SK-N-SH treated with all-trans-retinoic acid at 6 μM for 48 hours (cell line): ENCODE results near the gene CTCF.

Experiments
- ATAC-seq: fragments of 200-7000 bp; cut with Tn5 transposase; 3 replicates; pipeline ENCODE4 v1.9.1; 2020; ENCODE audit warnings: mild to moderate bottlenecking, moderate library complexity
- ARNTL ChIP-seq: fragments of 450-650 bp; formaldehyde crosslinking; IDR thresholded peaks from 2 replicates; pipeline ENCODE4 v1.5.0; 2020; ENCODE audit warnings: low read depth, mild to moderate bottlenecking, moderate library complexity, borderline replicate concordance
- CREB5 ChIP-seq: fragments of 250-450 bp; sonication (Bioruptor Pico); IDR thresholded peaks from 2 replicates; pipeline ENCODE4 v1.5.1; 2020; ENCODE audit warnings: low read depth, mild to moderate bottlenecking, moderate library complexity
- CSDC2 ChIP-seq: fragments of 250-450 bp; sonication (Bioruptor Pico); IDR thresholded peaks from 2 replicates; pipeline ENCODE4 v1.5.0; 2020; ENCODE audit warnings: mild to moderate bottlenecking, moderate library complexity
- CSRNP3 ChIP-seq: fragments of 250-450 bp; sonication (Bioruptor Pico); IDR thresholded peaks from 2 replicates; pipeline ENCODE4 v1.5.1; 2021; ENCODE audit warnings: mild to moderate bottlenecking, moderate library complexity
- ESRRG ChIP-seq: fragments of 250-450 bp; sonication (Bioruptor Pico); IDR thresholded peaks from 2 replicates; pipeline ENCODE4 v1.6.1; 2021; ENCODE audit warnings: mild to moderate bottlenecking
- GLIS3 ChIP-seq: fragments of 250-450 bp; sonication (Bioruptor Pico); IDR thresholded peaks from 2 replicates; pipeline ENCODE4 v1.5.0; 2020; ENCODE audit warnings: mild to moderate bottlenecking, moderate library complexity
- ISL1 ChIP-seq: fragments of 250-450 bp; sonication (Bioruptor Pico); IDR thresholded peaks from 2 replicates; pipeline ENCODE4 v2.1.2; 2022; ENCODE audit warnings: mild to moderate bottlenecking, moderate library complexity
- OSR1 ChIP-seq: fragments of 250-450 bp; sonication (Bioruptor Pico); IDR thresholded peaks from 2 replicates; pipeline ENCODE4 v1.8.0; 2022; ENCODE audit warnings: moderate library complexity, mild to moderate bottlenecking, inconsistent platforms
- RARB ChIP-seq: fragments of 250-450 bp; sonication (Bioruptor Pico); IDR thresholded peaks from 2 replicates; pipeline ENCODE4 v1.8.0; 2021; ENCODE audit warnings: mild to moderate bottlenecking, moderate library complexity
- SNAI2 ChIP-seq: fragments of 250-450 bp; sonication (Bioruptor Pico); IDR thresholded peaks from 2 replicates; pipeline ENCODE4 v1.5.0; 2020; ENCODE audit warnings: mild to moderate bottlenecking, moderate library complexity
- TCF4 ChIP-seq: fragments of 250-450 bp; sonication (Bioruptor Pico); IDR thresholded peaks from 2 replicates; pipeline ENCODE4 v1.8.0; 2021; ENCODE audit warnings: mild to moderate bottlenecking, moderate library complexity, borderline replicate concordance
- TOX ChIP-seq: fragments of 250-450 bp; sonication (Bioruptor Pico); IDR thresholded peaks from 2 replicates; pipeline ENCODE4 v1.8.0; 2021; ENCODE audit warnings: mild to moderate bottlenecking, moderate library complexity, borderline replicate concordance
- TSHZ2 ChIP-seq: fragments of 250-450 bp; sonication (Bioruptor Pico); IDR thresholded peaks from 2 replicates; pipeline ENCODE4 v1.5.0; 2020; ENCODE audit warnings: mild to moderate bottlenecking, moderate library complexity
- ZC3H10 ChIP-seq: fragments of 250-450 bp; sonication (Bioruptor Pico); IDR thresholded peaks from 2 replicates; pipeline ENCODE4 v1.5.1; 2021; ENCODE audit warnings: mild to moderate bottlenecking, moderate library complexity
- ZFP3 ChIP-seq: fragments of 250-450 bp; sonication (Bioruptor Pico); IDR thresholded peaks from 2 replicates; pipeline ENCODE4 v1.5.0; 2020; ENCODE audit warnings: mild to moderate bottlenecking, moderate library complexity
- ZFP30 ChIP-seq: fragments of 450-650 bp; formaldehyde crosslinking; IDR thresholded peaks from 2 replicates; pipeline ENCODE4 v1.5.0; 2022; ENCODE audit warnings: mild to moderate bottlenecking, moderate library complexity
- ZNF565 ChIP-seq: fragments of 450-650 bp; formaldehyde crosslinking; conservative IDR thresholded peaks from 2 replicates; pipeline ENCODE4 v1.5.0; 2020; ENCODE audit warnings: low read depth, mild to moderate bottlenecking, moderate library complexity
- ZNF70 ChIP-seq: fragments of 450-650 bp; formaldehyde crosslinking; IDR thresholded peaks from 2 replicates; pipeline ENCODE4 v1.5.0; 2020; ENCODE audit warnings: mild to moderate bottlenecking, moderate library complexity
- ZNF8 ChIP-seq: fragments of 450-650 bp; formaldehyde crosslinking; IDR thresholded peaks from 2 replicates; pipeline ENCODE4 v1.5.0; 2020; ENCODE audit warnings: mild to moderate bottlenecking, moderate library complexity
- TF ChIP-seq, protein P1 (sequence below): fragments of 250-450 bp; sonication (Bioruptor Pico); IDR thresholded peaks from 2 replicates; pipeline ENCODE4 v1.8.0; 2020; ENCODE audit warnings: mild to moderate bottlenecking, moderate library complexity, borderline replicate concordance
- TF ChIP-seq, protein P2 (sequence below): fragments of 250-450 bp; sonication (Bioruptor Pico); IDR thresholded peaks from 2 replicates; pipeline ENCODE4 v1.8.0; 2021; ENCODE audit warnings: low read depth, mild to moderate bottlenecking, moderate library complexity, borderline replicate concordance

Gene CTCF

GRCh38 chr16:67678354-67679023, 116.2 kb downstream of the CTCF start:
- no peak for TF ChIP-seq RARB (CRISPR knock-in tag)
- no peak for TF ChIP-seq ARNTL (CRISPR knock-in tag)
- TF ChIP-seq ZNF8 (CRISPR knock-in tag), result no peak
- no peak for TF ChIP-seq SNAI2 (CRISPR knock-in tag)
- no peak for TF ChIP-seq CREB5
- TF ChIP-seq, protein P1, sequence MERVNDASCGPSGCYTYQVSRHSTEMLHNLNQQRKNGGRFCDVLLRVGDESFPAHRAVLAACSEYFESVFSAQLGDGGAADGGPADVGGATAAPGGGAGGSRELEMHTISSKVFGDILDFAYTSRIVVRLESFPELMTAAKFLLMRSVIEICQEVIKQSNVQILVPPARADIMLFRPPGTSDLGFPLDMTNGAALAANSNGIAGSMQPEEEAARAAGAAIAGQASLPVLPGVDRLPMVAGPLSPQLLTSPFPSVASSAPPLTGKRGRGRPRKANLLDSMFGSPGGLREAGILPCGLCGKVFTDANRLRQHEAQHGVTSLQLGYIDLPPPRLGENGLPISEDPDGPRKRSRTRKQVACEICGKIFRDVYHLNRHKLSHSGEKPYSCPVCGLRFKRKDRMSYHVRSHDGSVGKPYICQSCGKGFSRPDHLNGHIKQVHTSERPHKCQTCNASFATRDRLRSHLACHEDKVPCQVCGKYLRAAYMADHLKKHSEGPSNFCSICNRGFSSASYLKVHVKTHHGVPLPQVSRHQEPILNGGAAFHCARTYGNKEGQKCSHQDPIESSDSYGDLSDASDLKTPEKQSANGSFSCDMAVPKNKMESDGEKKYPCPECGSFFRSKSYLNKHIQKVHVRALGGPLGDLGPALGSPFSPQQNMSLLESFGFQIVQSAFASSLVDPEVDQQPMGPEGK (CRISPR knock-in tag), result no peak
- TF ChIP-seq OSR1 (CRISPR knock-in tag), result no peak
- no peak for TF ChIP-seq ZFP30
- TF ChIP-seq, protein P2, sequence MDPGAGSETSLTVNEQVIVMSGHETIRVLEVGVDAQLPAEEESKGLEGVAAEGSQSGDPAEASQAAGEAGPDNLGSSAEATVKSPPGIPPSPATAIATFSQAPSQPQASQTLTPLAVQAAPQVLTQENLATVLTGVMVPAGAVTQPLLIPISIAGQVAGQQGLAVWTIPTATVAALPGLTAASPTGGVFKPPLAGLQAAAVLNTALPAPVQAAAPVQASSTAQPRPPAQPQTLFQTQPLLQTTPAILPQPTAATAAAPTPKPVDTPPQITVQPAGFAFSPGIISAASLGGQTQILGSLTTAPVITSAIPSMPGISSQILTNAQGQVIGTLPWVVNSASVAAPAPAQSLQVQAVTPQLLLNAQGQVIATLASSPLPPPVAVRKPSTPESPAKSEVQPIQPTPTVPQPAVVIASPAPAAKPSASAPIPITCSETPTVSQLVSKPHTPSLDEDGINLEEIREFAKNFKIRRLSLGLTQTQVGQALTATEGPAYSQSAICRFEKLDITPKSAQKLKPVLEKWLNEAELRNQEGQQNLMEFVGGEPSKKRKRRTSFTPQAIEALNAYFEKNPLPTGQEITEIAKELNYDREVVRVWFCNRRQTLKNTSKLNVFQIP (CRISPR knock-in tag), result no peak
- TF ChIP-seq GLIS3 (CRISPR knock-in tag), result no peak
- TF ChIP-seq CSDC2 (CRISPR knock-in tag), result no peak
- TF ChIP-seq TSHZ2 (CRISPR knock-in tag), result no peak
- TF ChIP-seq, all 23 proteins: peak for 0
- ATAC-seq, result no peak

DNA sequence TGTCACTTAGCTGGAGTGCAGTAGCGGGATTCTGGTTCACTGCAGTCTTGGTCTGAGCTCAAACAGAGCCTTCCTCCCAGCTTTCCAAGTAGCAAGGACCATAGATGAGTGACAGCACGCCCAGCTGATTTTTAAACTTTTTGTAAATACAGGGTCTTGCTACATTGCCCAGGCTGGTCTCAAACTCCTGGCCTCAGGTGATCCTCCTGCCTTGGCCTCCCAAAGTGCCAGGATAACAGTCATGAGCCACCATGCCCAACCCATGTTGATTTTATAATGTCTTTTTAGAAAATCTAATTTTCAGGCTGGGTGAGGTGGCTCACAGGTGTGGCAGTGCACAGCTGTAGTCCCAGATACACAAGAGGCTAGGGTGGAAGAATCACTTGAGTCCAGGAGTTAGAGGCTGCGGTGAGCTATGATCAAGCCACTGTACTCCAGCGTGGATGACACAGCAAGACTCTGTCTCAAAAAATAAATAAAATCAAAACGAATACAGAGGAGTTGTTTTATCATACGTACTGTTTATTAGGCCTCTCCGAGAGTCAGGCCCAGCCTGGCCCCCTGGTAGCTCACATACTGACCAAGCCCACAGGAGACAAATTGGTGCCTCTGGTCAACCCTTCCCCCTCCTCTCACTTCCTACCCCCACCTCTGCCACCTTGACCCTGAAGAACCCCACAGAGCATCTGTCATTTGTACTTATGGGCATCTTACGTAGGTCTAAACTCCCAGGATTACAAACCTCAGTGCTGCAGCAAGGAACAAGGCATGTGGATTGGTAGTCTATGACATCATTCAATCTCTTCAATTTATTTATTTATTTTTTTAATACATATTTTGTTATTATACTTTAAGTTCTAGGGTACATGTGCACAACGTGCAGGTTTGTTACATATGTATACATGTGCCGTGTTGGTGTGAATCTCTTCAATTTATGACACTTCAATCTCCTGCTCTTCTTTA, 117.9 kb downstream of the CTCF start:
- TF ChIP-seq ZNF70 (CRISPR knock-in tag) (no peak), ZFP3 (CRISPR knock-in tag) (no peak), ZNF565 (CRISPR knock-in tag) (no peak), RARB (CRISPR knock-in tag) (no peak), ZC3H10 (CRISPR knock-in tag) (no peak), TOX (CRISPR knock-in tag) (no peak), SNAI2 (CRISPR knock-in tag) (no peak), CSRNP3 (no peak), ISL1 (CRISPR knock-in tag) (no peak), ESRRG (no peak), ARNTL (CRISPR knock-in tag) (no peak), TCF4 (CRISPR knock-in tag) (no peak), OSR1 (CRISPR knock-in tag) (no peak), CREB5 (no peak), CSDC2 (CRISPR knock-in tag) (no peak)
- TF ChIP-seq, protein P2 (CRISPR knock-in tag), result no peak
- no peak for ATAC-seq
